Astrocyte of the cerebellum (primary cell): ENCODE measurements around the gene ING3.

Experiments used
- DNase-seq: peaks from one replicate; pipeline ENCODE4 v3.0.0-alpha.2; 2011; ENCODE audit warnings: low read depth
- H3K4me3 ChIP-seq: 2 replicates; pipeline ENCODE4 v1.5.1; 2011; ENCODE audit warnings: mild to moderate bottlenecking, low read depth, low read length, moderate library complexity
- in situ Hi-C: cut with HindIII; loops from 2 replicates; pipeline ENCODE4 v1.10.0; 2017; ENCODE audit warnings: low sequenced_read_pairs
- TF ChIP-seq, protein P1 (sequence below): IDR thresholded peaks from 2 replicates; pipeline ENCODE4 v1.5.1; 2012; ENCODE audit warnings: low read length, low read depth, moderate library complexity, mild to moderate bottlenecking; ENCODE audit errors: missing control alignments

The ING3 gene

DNA sequence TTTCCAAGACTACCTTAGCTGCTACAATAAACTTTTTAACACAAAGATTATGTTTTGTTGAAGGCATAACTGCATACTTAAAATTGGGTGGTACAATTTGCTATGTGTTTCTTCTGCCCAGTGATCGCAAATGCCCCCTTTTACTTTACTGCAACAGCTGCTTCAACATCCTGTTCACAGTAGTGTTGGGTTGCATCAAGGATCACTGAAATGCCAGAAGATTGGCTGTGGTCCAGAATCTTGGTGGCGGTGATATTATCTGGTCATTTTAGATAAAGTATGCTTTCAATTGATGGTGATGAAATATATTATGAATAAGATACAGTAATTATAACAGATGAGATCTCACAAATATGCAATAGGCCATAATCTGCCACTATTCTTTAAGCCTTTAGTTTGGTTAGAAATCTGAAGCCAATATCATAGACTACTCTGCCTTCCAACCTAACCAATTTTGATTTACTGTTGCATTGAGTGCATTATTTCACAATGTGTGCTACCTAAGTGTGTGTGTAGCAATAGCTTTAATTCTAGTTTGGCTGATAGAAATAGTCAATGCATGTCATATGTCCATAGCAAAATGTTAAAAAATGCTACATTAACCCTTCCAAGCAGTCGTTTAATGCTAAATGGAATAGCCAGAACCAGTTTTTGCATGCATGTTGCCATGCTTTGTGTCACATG, 29.8 kb upstream of the ING3 start:
- TF ChIP-seq, protein P1, sequence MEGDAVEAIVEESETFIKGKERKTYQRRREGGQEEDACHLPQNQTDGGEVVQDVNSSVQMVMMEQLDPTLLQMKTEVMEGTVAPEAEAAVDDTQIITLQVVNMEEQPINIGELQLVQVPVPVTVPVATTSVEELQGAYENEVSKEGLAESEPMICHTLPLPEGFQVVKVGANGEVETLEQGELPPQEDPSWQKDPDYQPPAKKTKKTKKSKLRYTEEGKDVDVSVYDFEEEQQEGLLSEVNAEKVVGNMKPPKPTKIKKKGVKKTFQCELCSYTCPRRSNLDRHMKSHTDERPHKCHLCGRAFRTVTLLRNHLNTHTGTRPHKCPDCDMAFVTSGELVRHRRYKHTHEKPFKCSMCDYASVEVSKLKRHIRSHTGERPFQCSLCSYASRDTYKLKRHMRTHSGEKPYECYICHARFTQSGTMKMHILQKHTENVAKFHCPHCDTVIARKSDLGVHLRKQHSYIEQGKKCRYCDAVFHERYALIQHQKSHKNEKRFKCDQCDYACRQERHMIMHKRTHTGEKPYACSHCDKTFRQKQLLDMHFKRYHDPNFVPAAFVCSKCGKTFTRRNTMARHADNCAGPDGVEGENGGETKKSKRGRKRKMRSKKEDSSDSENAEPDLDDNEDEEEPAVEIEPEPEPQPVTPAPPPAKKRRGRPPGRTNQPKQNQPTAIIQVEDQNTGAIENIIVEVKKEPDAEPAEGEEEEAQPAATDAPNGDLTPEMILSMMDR, result no peak
- no peak for DNase-seq
- no peak overlapping the region for H3K4me3 ChIP-seq
- in situ Hi-C loops, result no loop called here

DNA sequence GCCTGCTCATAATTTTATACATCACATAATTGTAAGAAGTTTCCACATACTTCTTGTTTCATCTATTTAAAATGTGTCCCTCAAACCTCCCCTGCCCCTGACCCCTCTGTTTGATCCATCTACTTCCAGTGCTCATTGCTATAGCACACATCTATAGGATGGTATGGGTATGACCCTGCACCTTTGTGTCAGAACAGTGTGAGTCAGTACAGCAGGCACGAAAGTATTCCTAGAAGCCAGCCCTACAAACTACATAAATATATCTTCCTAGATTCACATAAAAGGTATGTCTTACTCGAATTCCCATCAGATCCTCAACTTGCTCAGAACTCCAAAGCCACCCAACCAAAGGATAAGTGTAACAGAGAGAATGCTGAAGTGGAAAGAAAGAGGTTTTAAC, 25.7 kb upstream of the ING3 start:
- no peak overlapping the region for H3K4me3 ChIP-seq
- DNase-seq, result no peak
- in situ Hi-C loops, result no loop called here
- TF ChIP-seq, protein P1, result no peak

DNA sequence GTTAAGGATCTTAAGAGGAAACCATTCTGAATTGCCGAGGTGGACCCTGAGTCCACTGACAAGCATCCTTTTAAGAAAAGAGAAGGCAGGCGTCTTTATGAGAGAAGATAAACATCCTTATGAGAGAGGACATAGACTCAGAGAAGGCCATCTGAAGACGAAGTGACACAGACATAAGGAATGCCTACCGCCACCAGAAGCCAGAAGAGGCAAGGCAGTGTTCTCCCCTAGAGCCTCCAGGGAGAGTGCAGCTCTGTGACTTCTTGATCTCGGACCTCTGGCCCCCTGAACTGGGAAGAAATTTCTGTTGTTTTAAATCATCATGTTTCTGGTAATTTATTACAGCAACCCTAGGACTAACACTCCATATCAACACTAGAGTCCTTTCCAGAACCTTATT, 25.2 kb upstream of the ING3 start:
- no peak for DNase-seq
- no peak overlapping the region for H3K4me3 ChIP-seq
- TF ChIP-seq, protein P1, result no peak
- in situ Hi-C loops, result no loop called here

DNA sequence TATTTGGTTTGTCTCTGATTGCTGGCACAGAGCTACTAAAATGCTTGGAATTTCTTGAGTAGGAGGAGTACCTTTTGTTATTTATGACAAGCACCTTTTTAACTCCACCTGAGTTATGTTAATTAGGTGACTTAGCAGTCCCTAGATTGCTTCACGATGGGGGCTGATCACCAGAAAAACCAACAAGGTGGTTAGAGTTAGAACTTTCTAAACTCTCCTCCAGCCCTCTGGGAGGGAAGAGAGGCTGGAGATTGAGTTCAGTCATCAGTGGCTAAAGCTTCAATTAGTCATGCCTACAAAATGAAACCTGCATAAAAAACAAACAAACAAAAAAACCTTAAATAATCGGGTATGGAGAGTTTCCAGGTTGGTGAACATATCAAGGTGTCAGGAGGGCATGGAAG, 23.6 kb upstream of the ING3 start:
- in situ Hi-C loops, result no loop called here
- H3K4me3 ChIP-seq, result no peak overlapping the region
- TF ChIP-seq, protein P1, result no peak
- DNase-seq, result no peak

DNA sequence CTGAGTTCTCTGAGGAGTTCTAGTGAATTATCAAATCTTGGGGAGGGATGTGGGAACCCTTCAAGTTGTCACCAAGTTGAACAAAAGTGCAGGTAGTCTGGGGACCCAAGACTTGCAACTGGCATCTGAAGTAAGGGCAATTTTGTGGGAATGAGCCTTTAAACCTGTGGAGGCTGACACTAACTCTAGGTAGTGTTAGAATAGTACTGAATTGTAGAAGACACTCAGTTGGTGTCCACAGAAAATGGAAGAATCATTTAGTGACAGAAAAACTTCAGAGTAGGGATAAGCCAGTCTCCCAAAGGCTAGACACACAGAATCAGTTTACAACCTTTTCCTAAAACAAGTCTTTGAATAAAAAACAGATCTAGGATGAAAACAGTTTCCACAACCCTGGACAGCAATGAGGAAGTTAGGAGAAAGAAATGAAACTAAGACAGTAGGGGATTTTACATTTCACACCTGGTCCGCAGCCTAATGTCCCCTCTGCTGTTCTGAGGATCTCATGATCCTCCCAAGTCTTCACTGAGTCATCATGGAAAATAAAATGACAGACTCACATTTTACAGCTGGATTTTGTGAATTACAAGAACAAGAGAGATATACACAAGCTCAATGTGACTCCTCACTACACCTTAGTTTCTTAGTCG, 23.0 kb upstream of the ING3 start:
- DNase-seq, result no peak
- TF ChIP-seq, protein P1, result no peak
- no peak overlapping the region for H3K4me3 ChIP-seq
- in situ Hi-C loops, result no loop called here

DNA sequence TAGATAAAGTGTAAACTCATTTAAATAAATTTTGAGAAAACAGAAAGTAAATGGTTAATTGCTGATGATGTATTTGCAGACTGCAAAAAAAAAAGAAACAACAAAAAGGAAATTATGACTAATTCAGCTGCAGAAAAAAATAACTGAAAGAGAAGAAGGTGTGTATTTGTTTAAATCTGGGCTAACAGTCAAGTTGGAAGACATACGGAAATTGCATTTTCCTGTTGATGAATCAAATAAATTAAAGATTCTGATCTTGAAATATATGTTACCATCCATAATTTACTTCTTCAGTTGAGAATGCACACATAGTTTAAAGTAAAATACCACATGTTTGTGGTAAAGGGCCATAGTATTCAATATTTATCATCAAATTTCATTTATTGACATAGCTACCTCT, 19.3 kb upstream of the ING3 start:
- TF ChIP-seq, protein P1, result no peak
- no peak for DNase-seq
- in situ Hi-C loops, result no loop called here
- H3K4me3 ChIP-seq, result no peak overlapping the region
